T-helper 2 cell treated with Interferon-gamma antibody and Interleukin-4, amounts not matched to agents 100 ng/mL and 5 ng/mL, for 36 hours (primary cell): ENCODE results near the gene RPUSD1. TPM values are rescaled to one million over a fixed set of nuclear protein-coding genes. Genes with fewer than 3 reads are reported as not detected.
"Not testable (repeated sequence)": the region's sequence is repeated elsewhere in the genome, so short reads cannot be mapped to it uniquely, and the experiment has no call there.

Experiments
- intact Hi-C: fragments of 100-400 bp; cut with micrococcal nuclease; formaldehyde crosslinking; loops from one replicate; pipeline ENCODE4 v1.15.1; 2023
- total RNA-seq: library from RNA; stranded (reverse); gene quantifications from 2 replicates; pipeline ENCODE4 v1.2.3, GENCODE V29; 2022

The RPUSD1 gene
- total RNA-seq, 1 donor from 2014 or later: 34.8 TPM

DNA sequence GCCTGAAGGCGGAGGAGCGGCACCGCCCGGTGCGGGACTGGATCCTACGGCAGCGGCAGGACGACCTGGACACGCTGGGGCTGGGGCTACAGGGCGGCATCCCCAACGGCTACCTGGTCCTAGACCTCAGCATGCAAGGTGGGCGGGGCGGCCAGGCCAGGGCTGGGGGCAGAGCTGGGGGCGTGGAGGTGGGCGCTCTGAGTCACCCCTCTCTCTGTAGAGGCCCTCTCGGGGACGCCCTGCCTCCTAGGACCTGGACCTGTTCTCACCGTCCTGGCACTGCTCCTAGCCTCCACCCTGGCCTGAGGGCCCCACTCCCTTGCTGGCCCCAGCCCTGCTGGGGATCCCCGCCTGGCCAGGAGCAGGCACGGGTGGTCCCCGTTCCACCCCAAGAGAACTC lies 19.8 kb downstream of the RPUSD1 start:
- intact Hi-C loops: no loop called here

DNA sequence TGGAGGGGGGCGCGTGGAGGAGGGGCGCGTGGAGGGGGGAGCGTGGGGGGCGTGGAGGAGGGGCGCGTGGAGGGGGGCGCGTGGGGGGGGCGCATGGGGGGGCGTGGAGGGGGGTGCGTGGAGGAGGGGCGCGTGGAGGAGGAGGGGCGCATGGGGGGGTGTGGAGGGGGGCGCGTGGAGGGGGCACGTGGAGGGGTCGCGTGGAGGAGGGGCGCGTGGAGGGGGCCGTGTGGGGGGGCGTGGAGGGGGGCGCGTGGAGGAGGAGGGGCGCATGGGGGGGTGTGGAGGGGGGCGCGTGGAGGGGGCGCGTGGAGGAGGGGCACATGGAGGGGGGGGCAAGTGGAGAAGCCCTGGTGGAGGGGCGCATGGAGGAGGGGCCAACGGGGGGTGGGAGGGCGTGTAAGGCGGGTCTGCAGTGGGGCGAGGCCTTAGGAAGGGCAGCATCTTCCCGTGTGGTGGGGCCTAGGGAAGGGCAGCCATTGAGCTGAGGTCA lies 20.4 kb downstream of the RPUSD1 start:
- intact Hi-C loops: no loop called here

DNA sequence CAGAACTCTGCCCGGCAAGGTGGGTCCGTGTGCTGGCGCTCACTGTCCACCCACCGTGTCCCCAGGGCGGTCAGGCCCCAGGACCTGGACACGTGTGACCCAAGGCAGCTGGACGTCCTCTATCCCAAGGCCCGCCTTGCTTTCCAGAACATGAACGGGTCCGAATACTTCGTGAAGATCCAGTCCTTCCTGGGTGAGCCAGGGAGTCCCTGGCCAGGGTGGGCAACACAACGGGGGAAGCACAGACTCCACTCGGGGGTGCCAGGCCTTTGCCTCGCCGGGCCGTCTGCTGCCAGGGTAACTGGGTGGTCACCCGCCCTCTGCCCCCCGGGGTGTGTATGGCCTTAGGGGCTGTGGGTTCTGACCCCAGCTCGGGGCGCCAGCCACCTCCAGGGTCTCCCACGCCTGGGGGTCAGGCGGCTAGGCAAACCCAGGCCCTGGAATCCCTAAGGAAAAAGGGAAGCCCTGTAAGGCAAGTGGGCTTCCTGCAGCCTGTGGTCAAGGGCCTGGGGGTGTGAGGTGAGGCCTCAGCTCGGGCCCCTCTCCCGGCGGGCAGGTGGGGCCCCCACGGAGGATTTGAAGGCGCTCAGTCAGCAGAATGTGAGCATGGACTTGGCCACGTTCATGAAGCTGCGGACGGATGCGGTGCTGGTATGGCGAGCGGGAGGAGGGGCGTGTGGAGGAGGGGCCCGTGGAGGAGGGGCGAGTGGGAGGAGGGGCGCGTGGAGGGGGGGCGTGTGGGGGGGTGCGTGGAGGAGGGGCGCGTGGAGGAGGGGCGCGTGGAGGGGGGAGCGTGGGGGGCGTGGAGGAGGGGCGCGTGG lies 21.2 kb downstream of the RPUSD1 start:
- intact Hi-C loops: no loop called here

DNA sequence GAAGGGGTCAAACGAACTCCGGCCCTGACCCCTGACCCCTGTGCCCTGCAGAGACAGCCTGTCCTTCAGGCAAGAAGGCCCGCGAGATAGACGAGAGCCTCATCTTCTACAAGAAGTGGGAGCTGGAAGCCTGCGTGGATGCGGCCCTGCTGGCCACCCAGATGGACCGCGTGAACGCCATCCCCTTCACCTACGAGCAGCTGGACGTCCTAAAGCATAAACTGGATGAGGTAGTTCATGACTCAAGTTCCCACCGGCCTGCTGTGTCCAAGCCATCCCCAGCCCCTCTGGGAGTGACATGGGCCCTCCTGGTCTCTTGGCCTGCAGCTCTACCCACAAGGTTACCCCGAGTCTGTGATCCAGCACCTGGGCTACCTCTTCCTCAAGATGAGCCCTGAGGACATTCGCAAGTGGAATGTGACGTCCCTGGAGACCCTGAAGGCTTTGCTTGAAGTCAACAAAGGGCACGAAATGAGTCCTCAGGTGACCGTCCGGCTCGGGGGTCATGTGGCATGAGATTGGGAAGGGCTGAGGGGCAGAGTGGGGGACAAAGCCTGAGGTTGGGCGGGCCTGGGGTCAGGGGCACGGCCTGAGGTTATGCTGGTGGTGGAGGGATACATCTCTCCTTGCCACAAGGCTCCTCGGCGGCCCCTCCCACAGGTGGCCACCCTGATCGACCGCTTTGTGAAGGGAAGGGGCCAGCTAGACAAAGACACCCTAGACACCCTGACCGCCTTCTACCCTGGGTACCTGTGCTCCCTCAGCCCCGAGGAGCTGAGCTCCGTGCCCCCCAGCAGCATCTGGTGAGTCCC lies 22.0 kb downstream of the RPUSD1 start:
- intact Hi-C loops: no loop called here

DNA sequence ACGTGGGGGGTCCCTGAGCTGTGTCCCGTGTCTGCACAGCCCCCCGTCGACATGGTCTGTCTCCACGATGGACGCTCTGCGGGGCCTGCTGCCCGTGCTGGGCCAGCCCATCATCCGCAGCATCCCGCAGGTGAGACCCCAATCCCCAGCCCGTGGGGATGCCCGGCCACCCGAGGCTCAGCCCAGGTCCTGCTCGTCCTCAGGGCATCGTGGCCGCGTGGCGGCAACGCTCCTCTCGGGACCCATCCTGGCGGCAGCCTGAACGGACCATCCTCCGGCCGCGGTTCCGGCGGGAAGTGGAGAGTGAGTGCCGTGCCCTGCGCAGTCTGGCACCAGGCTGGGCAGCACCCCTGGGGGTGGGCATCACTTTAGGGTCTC lies 22.7 kb downstream of the RPUSD1 start:
- intact Hi-C loops: no loop called here

DNA sequence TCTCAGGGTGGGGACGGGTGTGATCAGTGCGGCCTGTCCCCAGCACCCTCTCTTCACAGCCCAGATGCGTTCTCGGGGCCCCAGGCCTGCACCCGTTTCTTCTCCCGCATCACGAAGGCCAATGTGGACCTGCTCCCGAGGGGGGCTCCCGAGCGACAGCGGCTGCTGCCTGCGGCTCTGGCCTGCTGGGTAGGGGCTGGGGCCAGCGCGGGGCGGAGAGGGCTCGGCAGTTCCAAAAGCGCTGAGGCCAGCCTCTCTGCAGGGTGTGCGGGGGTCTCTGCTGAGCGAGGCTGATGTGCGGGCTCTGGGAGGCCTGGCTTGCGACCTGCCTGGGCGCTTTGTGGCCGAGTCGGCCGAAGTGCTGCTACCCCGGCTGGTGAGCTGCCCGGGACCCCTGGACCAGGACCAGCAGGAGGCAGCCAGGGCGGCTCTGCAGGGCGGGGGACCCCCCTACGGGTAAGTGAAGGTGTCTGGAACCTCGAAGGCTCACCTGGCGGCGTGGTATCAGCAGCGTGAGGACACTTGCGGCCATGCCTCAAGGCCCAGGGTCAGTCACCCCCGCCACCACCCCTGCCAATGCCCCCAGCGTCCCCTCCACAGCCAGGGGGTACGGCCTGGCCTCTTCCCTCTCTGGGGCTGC lies 23.2 kb downstream of the RPUSD1 start:
- intact Hi-C loops: no loop called here

DNA sequence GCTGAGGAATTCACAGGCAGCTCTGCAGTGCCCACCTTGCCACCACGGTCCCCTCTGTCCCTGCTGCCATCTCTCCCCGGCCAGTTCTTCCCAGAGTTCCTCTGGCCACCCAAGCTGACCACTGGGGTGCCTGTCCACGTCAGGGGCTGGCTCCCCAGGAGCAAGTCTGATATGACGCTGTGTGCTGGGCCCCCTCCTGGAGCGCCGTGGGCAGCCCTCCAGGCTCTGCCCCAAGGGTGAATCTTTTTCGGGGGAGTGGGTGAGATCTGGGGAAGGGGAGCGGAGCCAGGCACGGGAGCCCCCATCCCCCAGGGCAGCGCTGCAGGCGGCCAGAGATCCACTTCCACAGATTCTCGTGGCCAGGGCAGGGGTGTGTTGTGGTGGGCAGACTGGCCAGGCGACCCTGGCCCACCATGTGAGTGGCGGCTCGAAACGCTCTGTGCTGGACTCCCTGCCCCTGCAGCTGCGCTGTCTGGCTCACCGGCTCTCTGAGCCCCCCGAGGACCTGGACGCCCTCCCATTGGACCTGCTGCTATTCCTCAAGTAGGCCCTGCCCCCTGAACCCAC lies 23.9 kb downstream of the RPUSD1 start:
- intact Hi-C loops: no loop called here

DNA sequence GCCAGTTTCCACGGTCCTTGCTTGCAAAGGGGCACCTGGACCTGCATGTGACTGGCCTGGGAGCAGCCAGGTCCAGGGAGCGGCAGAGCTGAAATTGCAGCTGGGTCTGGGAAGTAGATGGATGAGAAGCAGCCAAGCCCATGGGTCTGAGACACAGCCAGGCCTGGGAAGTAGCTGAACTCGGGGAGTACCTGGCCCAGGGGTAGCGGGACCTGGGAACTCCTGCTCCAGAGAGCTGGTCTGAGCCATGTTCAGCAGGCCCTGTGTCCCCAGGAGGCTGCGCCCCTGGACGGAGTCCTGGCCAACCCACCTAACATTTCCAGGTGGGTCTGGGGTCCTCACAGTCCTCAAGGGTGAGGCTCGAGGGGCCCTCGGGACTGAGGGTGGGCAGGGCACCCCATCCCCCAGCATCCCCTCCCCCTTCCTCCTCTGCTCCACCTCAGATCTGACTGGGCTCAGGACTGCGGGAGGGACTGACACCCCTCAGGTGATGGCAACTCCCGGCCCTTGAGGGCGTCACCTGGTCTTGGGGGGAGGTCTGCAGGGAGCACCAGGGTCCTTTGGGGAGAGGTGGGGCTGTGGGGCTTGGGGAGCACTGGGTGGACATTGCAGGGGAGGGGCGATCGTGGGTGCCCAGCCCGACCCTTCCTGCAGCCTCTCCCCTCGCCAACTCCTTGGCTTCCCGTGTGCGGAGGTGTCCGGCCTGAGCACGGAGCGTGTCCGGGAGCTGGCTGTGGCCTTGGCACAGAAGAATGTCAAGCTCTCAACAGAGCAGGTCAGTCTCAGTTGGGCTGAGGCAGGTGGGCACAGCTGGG lies 24.6 kb downstream of the RPUSD1 start:
- intact Hi-C loops: no loop called here

DNA sequence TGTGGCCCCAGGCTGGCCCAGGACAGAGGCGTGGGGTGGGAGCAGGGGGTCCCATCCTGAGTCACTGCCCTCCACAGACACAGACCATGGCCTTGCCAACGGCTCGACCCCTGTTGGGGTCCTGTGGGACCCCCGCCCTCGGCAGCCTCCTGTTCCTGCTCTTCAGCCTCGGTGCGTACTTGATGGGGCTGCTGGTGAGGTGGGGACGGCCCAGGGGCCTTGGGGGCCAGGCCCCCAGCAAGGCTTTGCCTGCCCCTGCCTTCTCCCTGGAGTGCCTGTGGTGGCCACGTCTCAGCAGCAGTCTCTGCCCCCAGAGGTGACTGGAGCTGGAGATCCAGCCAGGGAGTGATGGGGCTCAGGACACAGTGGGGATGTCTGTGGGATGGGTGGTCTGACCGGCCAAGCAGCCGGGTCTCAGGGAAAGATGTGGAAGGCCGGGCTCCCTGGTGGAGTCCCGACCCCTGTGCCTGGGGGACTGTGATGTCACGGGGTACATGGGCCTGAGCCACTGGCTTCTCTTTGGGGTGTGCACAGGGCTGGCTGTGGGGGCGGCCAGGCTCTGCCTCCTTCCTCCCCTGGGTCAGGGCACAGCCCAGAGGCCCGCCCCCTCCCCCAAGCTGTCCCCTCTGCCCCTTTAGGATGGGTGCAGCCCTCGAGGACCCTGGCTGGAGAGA lies 25.4 kb downstream of the RPUSD1 start:
- intact Hi-C loops: no loop called here

DNA sequence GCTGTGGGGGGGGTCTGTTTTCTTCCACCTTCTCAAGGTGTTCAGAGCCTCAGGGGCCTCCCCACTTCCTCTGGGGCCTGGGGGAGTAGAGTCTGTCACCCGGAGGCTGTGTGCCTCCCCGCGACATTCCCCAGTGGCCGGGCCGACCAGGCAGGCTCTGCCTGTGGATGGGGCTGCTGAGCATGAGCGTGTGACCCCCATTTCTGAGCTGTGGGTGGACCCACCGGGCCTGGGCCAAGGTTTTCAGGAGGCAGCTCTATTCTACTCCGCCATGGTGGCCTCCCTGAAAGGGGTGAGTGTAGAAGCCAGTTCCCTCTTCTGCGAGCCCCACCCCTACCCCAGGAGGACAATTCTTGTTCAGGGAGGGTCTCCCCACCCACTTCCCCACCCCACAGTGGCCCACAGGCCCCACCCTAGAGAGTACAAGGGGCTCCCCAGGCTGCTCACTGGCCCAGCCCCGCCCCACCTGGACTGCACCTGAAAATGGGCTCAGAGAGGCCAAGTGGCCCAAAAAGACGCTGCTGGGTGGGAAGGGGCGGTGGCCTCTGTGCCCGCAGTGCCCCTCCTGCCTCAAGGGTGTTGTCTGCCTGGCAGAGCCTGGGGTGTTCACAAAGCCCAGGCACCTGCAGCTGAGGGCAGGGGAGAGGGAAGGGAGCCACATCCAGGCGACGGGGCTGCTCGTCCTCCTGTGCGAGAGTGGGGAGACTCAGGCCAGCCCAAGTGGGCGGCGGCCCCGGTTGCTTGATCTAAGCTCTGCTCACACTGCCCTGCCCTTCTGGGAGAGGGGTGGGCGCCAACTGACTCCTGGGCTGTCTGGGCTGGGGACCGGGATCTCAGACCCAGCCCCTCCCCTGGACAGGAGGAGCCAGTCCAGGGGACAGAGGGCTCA lies 26.3 kb downstream of the RPUSD1 start:
- intact Hi-C loops: no loop called here

DNA sequence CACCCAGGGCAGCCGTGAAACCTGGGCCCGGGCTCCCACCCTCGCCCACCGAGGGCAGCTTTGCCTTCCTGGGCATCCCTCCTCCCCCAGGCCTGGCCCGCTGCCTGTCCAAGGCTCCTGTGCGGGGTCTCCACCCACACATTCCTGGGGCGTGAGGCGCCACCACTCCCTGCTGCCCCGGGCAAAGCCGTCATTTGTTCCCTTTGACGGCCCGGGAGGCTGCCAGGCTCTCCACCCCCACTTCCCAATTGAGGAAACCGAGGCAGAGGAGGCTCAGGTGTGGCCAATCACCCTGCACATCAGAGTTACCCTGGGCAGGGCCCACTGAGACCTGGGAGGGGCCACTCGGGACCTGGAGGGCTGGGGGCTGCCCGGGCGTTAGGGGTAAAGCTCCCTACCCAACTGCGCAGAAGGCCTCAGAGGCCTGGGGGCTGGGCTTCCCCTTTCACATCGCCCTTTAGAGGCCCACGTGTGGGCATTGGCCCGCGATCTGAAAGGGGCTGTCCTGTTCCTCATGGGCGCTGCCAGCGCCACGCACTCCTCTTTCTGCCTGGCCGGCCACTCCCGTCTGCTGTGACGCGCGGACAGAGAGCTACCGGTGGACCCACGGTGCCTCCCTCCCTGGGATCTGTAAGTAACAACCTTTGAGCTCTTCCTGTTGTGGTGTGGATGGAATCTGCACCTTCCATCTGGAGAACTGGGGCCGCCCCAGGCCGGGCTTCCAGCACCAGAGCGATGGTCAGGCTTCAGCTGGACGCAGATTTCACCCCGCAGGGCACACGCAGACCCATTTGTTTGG lies 27.4 kb downstream of the RPUSD1 start, which contains the start of gene MSLN:
Gene MSLN, plus strand, starts transcription at position 190 of the 799 bp plus-strand sequence. CDS start 1,947 bp downstream, outside the sequence.
- intact Hi-C loops: no loop called here

DNA sequence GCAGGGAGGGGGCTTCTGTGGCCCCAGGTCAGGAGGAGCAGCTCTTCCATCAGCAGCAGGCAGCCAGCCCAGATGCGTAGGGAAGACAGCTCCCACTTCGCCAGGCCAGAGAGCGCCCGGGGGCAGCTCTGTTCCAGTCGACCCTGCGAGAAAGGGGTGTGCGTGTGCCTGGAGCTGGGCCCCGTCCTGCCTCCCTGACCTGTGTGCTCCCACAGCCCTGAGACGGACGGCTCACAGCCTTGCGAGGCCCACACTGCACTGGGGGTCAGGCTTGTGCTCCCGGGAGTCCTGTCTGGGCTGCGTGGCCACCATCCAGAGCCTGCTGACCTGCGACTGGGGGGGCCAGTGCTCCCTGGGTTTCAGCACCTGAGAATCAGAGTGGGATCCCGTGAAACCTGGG lies 28.1 kb downstream of the RPUSD1 start:
- intact Hi-C loops: no loop called here

DNA sequence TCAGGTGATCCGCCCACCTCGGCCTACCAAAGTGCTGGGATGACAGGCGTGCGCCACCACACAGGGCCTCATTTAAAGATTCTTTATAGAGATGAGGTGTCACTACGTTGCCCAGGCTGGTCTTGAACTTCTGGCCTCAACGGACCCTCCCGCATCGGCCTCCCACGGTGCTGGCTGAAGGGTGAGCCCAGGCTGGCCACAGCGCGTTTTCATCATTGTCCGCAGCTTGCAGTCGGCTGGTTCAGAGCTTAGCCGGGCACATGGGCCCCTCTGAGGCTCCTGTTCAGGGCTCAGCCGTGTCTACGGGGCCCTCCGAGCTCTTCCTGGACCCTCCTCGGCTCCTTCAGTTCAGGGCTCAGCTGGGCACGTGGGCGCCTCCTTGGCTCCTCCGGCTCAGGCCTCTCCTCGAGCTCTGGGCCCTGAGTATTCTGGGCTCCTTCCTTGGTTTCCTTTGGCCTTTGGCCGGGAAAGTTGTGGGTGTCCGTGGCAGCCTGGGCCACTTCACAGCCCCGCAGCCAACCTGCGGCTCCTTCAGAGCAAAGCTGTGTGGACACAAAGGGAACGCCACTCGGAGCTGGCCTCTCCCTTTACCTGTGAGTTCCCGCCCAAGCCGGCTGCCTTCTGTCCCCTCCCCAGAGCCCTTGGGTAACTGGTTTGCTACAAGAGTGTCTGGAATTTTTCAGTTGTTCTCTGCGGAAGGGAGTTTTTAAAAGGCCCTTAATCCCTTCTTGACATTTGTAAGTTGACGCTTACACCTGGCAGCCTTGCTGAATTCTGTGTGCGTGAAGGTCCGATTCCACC lies 28.9 kb downstream of the RPUSD1 start:
- intact Hi-C loops: no loop called here

DNA sequence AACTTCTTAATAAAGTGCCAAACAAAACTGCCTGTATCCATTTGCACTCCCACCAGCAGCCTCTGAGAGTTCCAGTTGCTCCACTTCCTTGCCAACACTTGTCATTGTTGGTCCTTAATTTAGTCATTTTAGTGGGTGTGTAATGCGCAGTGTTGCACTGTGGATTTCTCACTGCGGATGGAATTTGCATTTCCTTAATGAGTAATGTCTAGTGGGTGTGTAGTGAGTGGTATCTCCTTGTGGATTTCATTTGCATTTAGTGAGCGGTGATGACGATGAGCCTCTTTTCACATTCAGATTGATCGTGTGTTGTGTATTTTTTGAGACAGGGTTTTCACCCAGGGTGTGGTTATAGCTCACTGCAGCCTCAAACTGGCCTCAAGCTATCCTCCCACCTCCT lies 31.8 kb downstream of the RPUSD1 start:
- intact Hi-C loops: no loop called here

DNA sequence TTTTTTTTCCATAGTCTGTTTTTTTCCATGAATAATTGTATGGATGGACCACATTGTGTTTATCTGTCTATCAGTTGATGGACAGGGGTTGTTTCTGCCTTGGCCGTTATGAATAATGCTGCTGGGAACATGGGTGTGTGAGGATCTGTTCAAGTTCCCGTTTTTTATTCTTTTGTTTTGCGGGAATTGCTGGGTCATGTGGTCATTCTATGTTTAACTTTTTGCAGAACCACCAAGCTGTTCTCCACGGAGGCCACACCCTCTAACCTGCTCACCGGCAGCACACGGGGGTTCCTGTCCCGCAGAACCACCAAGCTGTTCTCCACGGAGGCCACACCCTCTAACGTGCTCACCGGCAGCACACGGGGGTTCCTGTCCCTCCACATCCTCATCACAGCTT lies 33.5 kb downstream of the RPUSD1 start:
- intact Hi-C loops: no loop called here

DNA sequence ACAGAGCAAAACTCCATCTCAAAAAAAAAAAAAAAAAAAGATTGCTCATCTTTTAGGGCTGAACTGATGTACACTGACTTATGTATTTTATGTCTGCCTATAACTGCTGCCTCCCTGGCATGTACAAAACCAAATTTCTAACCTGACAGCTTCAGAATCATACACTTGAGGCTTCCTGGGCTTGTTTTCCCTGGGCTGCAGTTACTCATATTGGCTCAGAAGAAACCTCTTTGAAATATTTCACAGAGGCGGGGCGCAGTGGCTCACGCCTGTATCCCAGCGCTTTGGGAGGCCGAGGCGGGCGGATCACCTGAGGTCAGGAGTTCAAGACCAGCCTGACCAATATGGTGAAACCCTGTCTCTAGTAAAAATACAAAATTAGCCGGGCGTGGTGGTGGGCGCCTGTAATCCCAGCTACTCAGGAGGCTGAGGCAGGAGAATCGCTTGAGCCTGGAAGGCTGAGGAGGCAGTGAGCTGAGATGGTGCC lies 34.0 kb downstream of the RPUSD1 start:
- intact Hi-C loops: not testable (repeated sequence)

DNA sequence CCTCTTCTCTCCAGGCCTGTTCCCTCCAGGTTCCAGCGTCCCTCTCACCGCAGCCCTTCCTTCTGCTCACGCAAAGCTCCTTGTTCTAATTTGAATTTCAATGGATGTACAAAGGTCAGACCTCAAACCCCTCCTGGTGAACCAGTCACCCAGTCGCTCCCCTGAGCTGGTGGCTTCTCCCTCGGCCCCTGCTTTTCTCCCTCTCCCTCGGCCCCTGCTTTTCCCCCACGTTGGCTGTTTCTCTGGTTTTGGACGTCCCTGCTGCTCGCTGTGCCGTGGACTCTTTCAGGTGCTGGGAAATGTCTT lies 36.2 kb downstream of the RPUSD1 start:
- intact Hi-C loops: no loop called here
